AG09319 (cell line): ENCODE data around the gene GNAT1.
"Not testable (repeated sequence)": the region's sequence is repeated elsewhere in the genome, so short reads cannot be mapped to it uniquely, and the experiment has no call there.

ENCODE experiments used
- DNase-seq: peaks from one replicate; pipeline ENCODE4 v3.0.0-alpha.2; 2010; ENCODE audit warnings: low read depth; ENCODE audit errors: extremely low read depth
- CTCF ChIP-seq: IDR thresholded peaks from 2 replicates; pipeline ENCODE4 v1.5.1; 2011; ENCODE audit warnings: low read depth, mild to moderate bottlenecking, inconsistent platforms, low read length, moderate library complexity

Gene GNAT1

DNA sequence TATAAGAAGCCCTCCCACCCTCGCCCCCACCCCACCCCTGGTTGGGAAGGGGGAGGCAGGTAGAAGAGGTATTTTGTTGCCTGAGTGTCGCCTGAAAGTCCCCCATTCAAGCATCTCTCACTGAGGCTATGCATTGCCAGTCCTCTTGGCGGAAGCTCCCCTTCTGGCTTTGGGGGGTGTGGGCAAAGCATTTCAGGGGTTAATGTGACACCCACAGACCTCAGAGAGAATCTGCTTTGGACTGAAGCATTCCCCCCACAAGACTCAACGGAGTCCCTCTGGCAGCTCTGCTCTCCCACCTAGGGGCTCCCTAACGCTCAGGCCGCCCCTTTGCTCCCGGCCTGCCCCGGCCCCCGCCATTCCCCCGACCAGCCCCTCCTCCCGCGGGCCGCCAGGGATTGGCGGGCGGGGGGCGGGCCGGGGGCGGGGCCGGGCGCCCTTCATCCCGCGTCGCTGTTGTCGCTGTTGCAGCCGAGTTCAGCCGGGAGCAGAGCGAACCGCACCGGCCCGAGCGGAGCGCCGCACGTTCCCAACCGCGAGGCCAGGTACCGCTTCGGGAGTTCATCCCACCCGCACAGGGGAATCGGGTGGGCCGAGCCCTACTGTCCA, 13.5 kb downstream of the GNAT1 start, which contains the start of gene SLC38A3:
TSS of gene SLC38A3 (plus strand) at position 468 of the 609 bp plus-strand sequence. CDS start 8,929 bp downstream, outside the sequence.
- TF ChIP-seq CTCF: no peak
- no peak for DNase-seq

- DNase-seq: no peak
- TF ChIP-seq CTCF: no peak
Measured at GRCh38 chr3:50205413-50206276, 14.2 kb downstream of the GNAT1 start.

DNA sequence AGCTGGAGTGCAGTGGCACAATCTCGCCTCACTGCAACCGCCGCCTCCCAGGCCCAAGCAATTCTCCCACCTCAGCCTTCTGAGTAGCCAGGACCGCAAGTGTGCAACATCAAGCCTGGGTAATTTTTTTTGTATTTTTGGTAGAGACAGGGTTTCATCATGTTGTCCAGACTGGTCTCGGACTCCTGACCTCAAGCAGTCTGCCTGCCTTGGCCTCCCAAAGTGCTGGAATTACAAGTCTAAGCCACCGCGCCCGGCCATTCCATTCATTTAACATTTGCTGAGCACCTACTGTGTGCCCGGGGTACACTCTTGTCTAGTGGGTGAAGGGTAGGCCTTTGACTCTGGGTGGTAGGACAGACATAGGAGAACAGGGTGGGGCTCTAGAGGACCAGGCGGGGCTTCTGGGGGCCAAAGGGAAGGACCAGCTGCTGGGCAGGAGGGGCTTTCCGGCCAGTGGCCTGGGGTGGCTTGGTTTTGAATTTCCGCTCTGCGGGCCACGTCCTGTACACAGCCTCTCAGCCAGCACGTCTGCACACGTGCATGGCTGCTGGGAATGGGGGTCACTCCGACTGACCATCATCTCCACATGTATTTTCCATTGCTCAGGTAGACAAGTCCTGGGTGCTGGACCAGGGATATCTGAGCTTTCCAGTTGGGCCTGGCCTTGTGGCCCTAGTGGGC, 16.1 kb downstream of the GNAT1 start:
- TF ChIP-seq CTCF: no peak
- no peak for DNase-seq

- DNase-seq: no peak
- TF ChIP-seq CTCF: no peak
Measured at GRCh38 chr3:50208677-50209344, 17.4 kb downstream of the GNAT1 start.

DNA sequence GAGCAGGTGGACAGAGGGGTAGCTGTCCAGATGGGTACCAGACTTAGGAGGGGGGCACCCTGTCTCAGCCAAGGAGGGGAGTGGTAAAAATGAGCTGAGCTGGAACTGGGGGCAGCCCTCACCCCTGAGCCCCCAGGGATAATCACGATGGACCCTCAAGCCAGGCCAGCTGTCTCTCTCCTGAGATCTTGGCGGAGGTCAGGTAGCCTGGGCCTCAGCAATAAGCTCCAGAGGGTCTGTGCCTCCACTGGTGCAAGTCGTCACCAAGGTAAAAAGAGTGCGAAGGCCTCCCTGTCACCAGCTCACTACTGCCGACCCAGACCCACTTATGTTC, 18.7 kb downstream of the GNAT1 start:
- TF ChIP-seq CTCF: no peak
- DNase-seq: no peak

DNA sequence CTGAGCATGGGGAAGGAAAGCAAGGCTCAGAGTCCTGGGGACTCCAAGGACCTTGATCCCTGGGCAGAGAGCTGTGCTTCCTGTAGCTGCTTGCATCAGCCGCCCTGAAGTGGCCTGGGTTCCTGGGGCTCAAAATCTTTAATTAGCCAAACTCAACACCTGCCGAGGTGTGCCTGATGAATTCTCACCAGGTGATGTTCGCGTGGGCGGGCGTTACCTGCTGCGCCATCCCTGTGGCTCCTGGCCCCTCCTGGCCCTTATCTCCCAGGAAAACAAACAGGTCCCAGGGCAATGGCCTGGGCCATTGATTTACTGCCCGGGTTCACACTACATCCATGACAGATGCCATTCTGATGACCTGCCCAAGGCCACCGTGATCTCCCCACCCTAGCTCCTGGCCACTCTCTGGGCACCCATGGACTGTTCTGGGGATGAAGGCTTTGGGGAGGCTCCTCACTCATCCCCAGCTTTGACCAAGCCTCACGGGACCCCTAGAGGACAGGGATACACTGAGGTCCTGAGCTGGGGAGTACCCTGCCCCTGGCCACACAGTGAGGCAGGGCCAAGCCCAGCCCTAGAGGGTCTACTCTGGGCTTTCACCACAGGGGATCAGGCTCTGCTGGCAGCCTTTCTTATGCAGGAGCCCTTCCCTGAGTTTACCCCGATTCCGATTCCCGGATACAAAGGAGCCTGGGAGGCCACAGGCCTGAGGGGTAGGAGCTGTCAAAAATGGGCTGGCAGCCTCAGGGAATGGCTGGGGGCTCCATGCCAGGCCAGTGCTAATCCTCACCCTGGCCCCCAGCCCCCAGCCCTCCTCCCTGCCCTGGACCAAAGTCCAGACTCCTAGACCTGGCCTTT, 19.3 kb downstream of the GNAT1 start:
- no peak for DNase-seq
- no peak for TF ChIP-seq CTCF

GRCh38 chr3:50211368-50211717, 19.9 kb downstream of the GNAT1 start:
- DNase-seq: not testable (repeated sequence)
